Liver (tissue), 3 donors: ENCODE measurements around the gene TEX55.

ENCODE experiments used
- CTCF ChIP-seq: fragments of 150-350 bp; IDR thresholded peaks from 2 replicates; pipeline ENCODE4 v1.5.1; 2017; ENCODE audit warnings: improper control_type of control experiment, low read depth, low read length; ENCODE audit not compliant: missing input control
- TAF1 ChIP-seq: conservative IDR thresholded peaks from 2 replicates; pipeline ENCODE4 v1.6.1; 2016; ENCODE audit warnings: antibody characterized with exemption, mild to moderate bottlenecking
- donor health status: healthy.
- donor health status: healthy.

DNA sequence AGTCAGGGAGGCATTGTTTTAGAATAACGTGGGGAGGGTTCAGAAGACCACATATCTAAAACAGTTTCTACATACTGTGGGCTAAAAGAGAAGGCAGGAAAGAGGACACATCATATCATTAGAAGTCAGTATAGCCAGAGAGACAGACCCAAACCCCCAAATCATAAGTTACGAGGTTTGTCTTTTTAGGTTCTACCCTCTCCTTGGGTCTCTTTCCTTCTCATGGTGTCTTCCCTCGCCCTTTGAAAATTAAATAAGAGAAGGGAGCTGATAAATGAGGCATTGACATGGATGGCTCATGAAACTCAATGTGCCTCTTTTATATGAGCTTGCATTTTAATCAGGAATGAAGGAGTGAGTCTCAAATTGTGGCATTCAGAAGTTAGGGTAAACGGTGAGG is 30.8 kb downstream of the TEX55 start:
- no peak for TF ChIP-seq CTCF
- no peak for TF ChIP-seq TAF1
